A549 (cell line): ENCODE results near the gene RNASE8. TPM values are rescaled to one million over a fixed set of nuclear protein-coding genes. Genes with fewer than 3 reads are reported as not detected.

Experiments used
- ATAC-seq, 2 experiments: fragments of 200-7000 bp in 1 of 2; fragments of >200 bp in 1 of 2; cut with Nextera tagmentation in 1 of 2; cut with Tn5 transposase in 1 of 2; 3 replicates each; pipeline versions ENCODE4 v1.8.0 to v1.9.1; 2018 to 2020; ENCODE audit warnings: mild to moderate bottlenecking in 1 of 2, moderate library complexity in 1 of 2
- CTCF ChIA-PET: fragments of 300-600 bp; sonication (Branson Sonifier 250); formaldehyde crosslinking; extraction: SDS; loops from one replicate; lab custom pipeline; 2021; ENCODE audit warnings: antibody characterized with exemption, inconsistent platforms; lab: Yijun Ruan, JAX
- POLR2A ChIA-PET: fragments of 350-600 bp; formaldehyde crosslinking; extraction: SDS; loops from one replicate; lab custom pipeline; 2021; ENCODE audit warnings: antibody characterized with exemption, inconsistent platforms; lab: Yijun Ruan, JAX
- DNase-seq, 2 experiments: peaks; one replicate each; pipeline versions ENCODE4 v3.0.0 to v3.0.0-alpha.2; 2011 to 2016; ENCODE audit warnings: low read depth in 1 of 2, low spot score in 1 of 2
- FAIRE-seq: peaks from 2 replicates; lab custom pipeline; 2011; peaks lifted over from hg19 to GRCh38; lab: Jason Lieb, UNC
- H3K27ac ChIP-seq, 2 experiments: fragments of >200 bp; sonication (Bioruptor Twin); formaldehyde crosslinking; 3 replicates each; pipeline ENCODE4 v1.5.1; 2016 to 2017
- H3K4me1 ChIP-seq: fragments of >200 bp; sonication (Bioruptor Twin); formaldehyde crosslinking; 3 replicates; pipeline ENCODE4 v1.6.1; 2016
- H3K4me2 ChIP-seq: fragments of >200 bp; sonication (Bioruptor Twin); formaldehyde crosslinking; 3 replicates; pipeline ENCODE4 v1.6.1; 2016
- H3K4me3 ChIP-seq: fragments of >200 bp; sonication (Bioruptor Twin); formaldehyde crosslinking; 3 replicates; pipeline ENCODE4 v1.5.1; 2016
- H3K9me3 ChIP-seq: fragments of >200 bp; sonication (Bioruptor Twin); formaldehyde crosslinking; 3 replicates; pipeline ENCODE4 v1.6.1; 2016
- CBX2 ChIP-seq: fragments of 200-600 bp; sonication (generic); IDR thresholded peaks from 2 replicates; pipeline ENCODE4 v1.6.1; 2016; ENCODE audit warnings: low read depth, mild to moderate bottlenecking, borderline replicate concordance
- CBX8 ChIP-seq: fragments of 200-600 bp; sonication (generic); IDR thresholded peaks from 2 replicates; pipeline ENCODE4 v1.6.1; 2016
- CHD2 ChIP-seq: fragments of 150-350 bp; IDR thresholded peaks from 2 replicates; pipeline ENCODE4 v1.6.1; 2014; ENCODE audit warnings: low read length; ENCODE audit not compliant: partially characterized antibody
- EHMT2 ChIP-seq: fragments of 200-600 bp; sonication (generic); IDR thresholded peaks from 2 replicates; pipeline ENCODE4 v1.6.1; 2016; ENCODE audit warnings: antibody characterized with exemption, low read depth, mild to moderate bottlenecking, moderate library complexity
- ELK1 ChIP-seq: fragments of 150-350 bp; IDR thresholded peaks from 2 replicates; pipeline ENCODE4 v1.6.1; 2014; ENCODE audit warnings: low read depth, mild to moderate bottlenecking, low read length
- ESRRA ChIP-seq: fragments of 150-350 bp; IDR thresholded peaks from 2 replicates; pipeline ENCODE4 v1.6.1; 2014; ENCODE audit warnings: mild to moderate bottlenecking, low read length, borderline replicate concordance
- FOXS1 ChIP-seq: fragments of 250-450 bp; sonication (Bioruptor Pico); IDR thresholded peaks from 2 replicates; pipeline ENCODE4 v1.5.0; 2020; ENCODE audit warnings: mild to moderate bottlenecking, moderate library complexity
- GATA3 ChIP-seq: IDR thresholded peaks from 2 replicates; pipeline ENCODE4 v1.6.1; 2012; ENCODE audit warnings: borderline replicate concordance
- HOXA7 ChIP-seq: fragments of 250-450 bp; sonication (Bioruptor Pico); IDR thresholded peaks from 2 replicates; pipeline ENCODE4 v1.5.0; 2020; ENCODE audit warnings: mild to moderate bottlenecking, moderate library complexity
- JUN ChIP-seq, 2 experiments: fragments of >200 bp; sonication (Bioruptor Twin); formaldehyde crosslinking; IDR thresholded peaks; 2 replicates in 1 of 2; 3 replicates in 1 of 2; pipeline ENCODE4 v1.6.1; 2016 to 2017
- KDM1A ChIP-seq: fragments of 200-600 bp; sonication (generic); IDR thresholded peaks from 2 replicates; pipeline ENCODE4 v1.6.1; 2016; ENCODE audit warnings: low read depth, mild to moderate bottlenecking
- MAFK ChIP-seq: fragments of 450-650 bp; IDR thresholded peaks from 2 replicates; pipeline ENCODE4 v1.6.1; 2014; ENCODE audit not compliant: partially characterized antibody
- MYC ChIP-seq: IDR thresholded peaks from 2 replicates; pipeline ENCODE4 v1.6.1; 2012; ENCODE audit warnings: mild to moderate bottlenecking, inconsistent platforms, low read length, improper control_type of control experiment, borderline replicate concordance
- PHF8 ChIP-seq: fragments of 200-600 bp; sonication (generic); IDR thresholded peaks from 2 replicates; pipeline ENCODE4 v1.6.1; 2016; ENCODE audit warnings: low read depth, mild to moderate bottlenecking, antibody characterized with exemption, moderate library complexity, borderline replicate concordance
- POLR2AphosphoS2 ChIP-seq: conservative IDR thresholded peaks from 2 replicates; pipeline ENCODE4 v1.6.1; 2012; ENCODE audit warnings: low read length, improper control_type of control experiment, inconsistent platforms
- RARB ChIP-seq: fragments of 250-450 bp; sonication (Bioruptor Pico); IDR thresholded peaks from 2 replicates; pipeline ENCODE4 v1.8.0; 2021; ENCODE audit warnings: mild to moderate bottlenecking, moderate library complexity
- SREBF2 ChIP-seq: fragments of 450-650 bp; IDR thresholded peaks from 2 replicates; pipeline ENCODE4 v1.6.1; 2014; ENCODE audit warnings: mild to moderate bottlenecking, moderate library complexity
- ZC3H11A ChIP-seq: fragments of 450-650 bp; IDR thresholded peaks from 2 replicates; pipeline ENCODE4 v1.6.1; 2014; ENCODE audit warnings: antibody characterized with exemption, mild to moderate bottlenecking
- ZFP36 ChIP-seq: fragments of 450-650 bp; IDR thresholded peaks from 2 replicates; pipeline ENCODE4 v1.6.1; 2014; ENCODE audit warnings: borderline replicate concordance; ENCODE audit not compliant: partially characterized antibody
- WGBS: methylation state at CpG from one replicate; pipeline ENCODE4 v1.1.6; 2017; ENCODE audit errors: missing lambda C conversion rate; 5-methylcytosine and 5-hydroxymethylcytosine counted together
- polyA plus RNA-seq, 4 experiments: library from polyadenylated mRNA; depleted of rRNA in 3 of 4; stranded (reverse); fragments of >200 nt; fragmentation: RNase III in 1 of 4; extraction: RNeasy Plus Mini Kit Qiagen cat#74134 plus additional on column Dnase treatment in 1 of 4; gene quantifications; 2 replicates in 3 of 4; 3 replicates in 1 of 4; pipeline ENCODE4 v1.2.3, GENCODE V29; 2011 to 2017
- TF ChIP-seq, protein P1 (sequence below): fragments of 250-450 bp; sonication (Bioruptor Pico); IDR thresholded peaks from 2 replicates; pipeline ENCODE4 v1.5.0; 2021; ENCODE audit warnings: mild to moderate bottlenecking, moderate library complexity, borderline replicate concordance
- TF ChIP-seq, protein P2 (sequence below): fragments of >200 bp; sonication (Bioruptor Twin); formaldehyde crosslinking; IDR thresholded peaks from 2 replicates; pipeline ENCODE4 v1.6.1; 2016

The RNASE8 gene
- polyA plus RNA-seq, 2 of the 4 experiments (the other 2 are of a cell fraction), result not detected

- ChIA-PET CTCF (interaction anchor here (0.9 to 16.3 kb wide), 8 partner anchors 12 to 124 kb away, joined by 3 to 323 read pairs (median 198); partner anchors contain the start of genes RNASE13, RNASE7, SLC39A2 and TMEM253), POLR2A (no interaction called here)
- Histone ChIP-seq H3K4me2 (no peak overlapping the region), H3K27ac (no peak overlapping the region), H3K4me1 (no peaks in the 10 kb centered on the region), H3K4me3 (no peak overlapping the region), H3K9me3 (no peaks in the 10 kb centered on the region)
- 21% methylated on average over 1 of the region's 1 CpG for WGBS
- TF ChIP-seq KDM1A (no peak), GATA3 (no peak), JUN (IDR thresholded peaks at IDR 0.05) (no peak), ELK1 (no peak), FOXS1 (CRISPR knock-in tag) (no peak), PHF8 (no peak), ZC3H11A (no peak), MAFK (no peak)
- TF ChIP-seq, protein P1, sequence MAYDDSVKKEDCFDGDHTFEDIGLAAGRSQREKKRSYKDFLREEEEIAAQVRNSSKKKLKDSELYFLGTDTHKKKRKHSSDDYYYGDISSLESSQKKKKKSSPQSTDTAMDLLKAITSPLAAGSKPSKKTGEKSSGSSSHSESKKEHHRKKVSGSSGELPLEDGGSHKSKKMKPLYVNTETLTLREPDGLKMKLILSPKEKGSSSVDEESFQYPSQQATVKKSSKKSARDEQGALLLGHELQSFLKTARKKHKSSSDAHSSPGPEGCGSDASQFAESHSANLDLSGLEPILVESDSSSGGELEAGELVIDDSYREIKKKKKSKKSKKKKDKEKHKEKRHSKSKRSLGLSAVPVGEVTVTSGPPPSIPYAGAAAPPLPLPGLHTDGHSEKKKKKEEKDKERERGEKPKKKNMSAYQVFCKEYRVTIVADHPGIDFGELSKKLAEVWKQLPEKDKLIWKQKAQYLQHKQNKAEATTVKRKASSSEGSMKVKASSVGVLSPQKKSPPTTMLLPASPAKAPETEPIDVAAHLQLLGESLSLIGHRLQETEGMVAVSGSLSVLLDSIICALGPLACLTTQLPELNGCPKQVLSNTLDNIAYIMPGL, result no peak
- ATAC-seq (no peak), FAIRE-seq (no peak), DNase-seq (no peak)
Observed at GRCh38 chr14:21019366-21019765, 38.3 kb upstream of the RNASE8 start.

- DNase-seq (no peak), FAIRE-seq (no peak), ATAC-seq (no peak)
- no peak overlapping the region for H3K27ac ChIP-seq
- POLR2A ChIA-PET, result interaction anchor here (1.1 kb wide), 1 partner anchor 83 kb away, joined by 4 read pairs; no protein-coding TSS in a partner anchor
- CTCF ChIA-PET, result interaction anchor here (1.0 to 16.3 kb wide), 9 partner anchors 11 to 330 kb away, joined by 3 to 323 read pairs (median 185); partner anchors contain the start of genes RNASE13, RNASE7, SLC39A2 and TMEM253
- 0 out of 3 replicates have a peak, but pooled peaks cover 3% of the 10 kb centered on the region for H3K4me1 ChIP-seq
- WGBS, result 89% methylated on average over 5 of the region's 5 CpGs
- no peak for TF ChIP-seq ELK1
- no peak for TF ChIP-seq POLR2AphosphoS2
- no peak for TF ChIP-seq CBX8
- TF ChIP-seq ZFP36, result no peak
- TF ChIP-seq CHD2, result no peak
- no peak for TF ChIP-seq SREBF2
- TF ChIP-seq EHMT2, result no peak
- no peak for TF ChIP-seq ESRRA
- TF ChIP-seq, protein P2, sequence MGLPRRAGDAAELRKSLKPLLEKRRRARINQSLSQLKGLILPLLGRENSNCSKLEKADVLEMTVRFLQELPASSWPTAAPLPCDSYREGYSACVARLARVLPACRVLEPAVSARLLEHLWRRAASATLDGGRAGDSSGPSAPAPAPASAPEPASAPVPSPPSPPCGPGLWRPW, result no peak
- TF ChIP-seq CBX2, result no peak
- no peak for TF ChIP-seq ZC3H11A
- H3K4me3 ChIP-seq, result no peak overlapping the region
- no peaks in the 10 kb centered on the region for H3K9me3 ChIP-seq
- no peak overlapping the region for H3K4me2 ChIP-seq
Observed at GRCh38 chr14:21020977-21021545, 36.6 kb upstream of the RNASE8 start.

DNA sequence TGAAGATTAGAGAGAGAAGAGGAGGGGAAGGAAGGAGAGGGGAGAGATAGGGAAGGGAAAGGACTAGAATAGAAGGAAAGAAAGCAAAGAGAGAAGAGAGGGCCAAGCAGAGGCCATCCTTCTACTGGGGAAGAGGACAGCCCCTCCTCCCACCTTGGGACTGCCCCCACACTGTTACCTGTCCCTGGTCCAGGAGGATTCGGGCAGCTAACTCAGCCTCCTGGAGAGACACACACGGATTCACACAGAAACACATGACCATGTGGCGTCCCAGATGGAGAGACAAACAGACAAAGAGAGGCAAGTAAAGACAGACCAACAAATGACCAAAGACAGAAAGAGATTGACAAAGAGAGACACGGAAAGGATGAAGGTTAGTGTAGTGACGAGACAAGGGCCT is 34.9 kb upstream of the RNASE8 start:
- H3K4me2 ChIP-seq, result no peak overlapping the region
- TF ChIP-seq MYC (no peak), HOXA7 (CRISPR knock-in tag) (no peak), RARB (CRISPR knock-in tag) (no peak)
- TF ChIP-seq, all 56 proteins: peak for 0
- ATAC-seq (no peak), FAIRE-seq (no peak), DNase-seq (no peak)
- Histone ChIP-seq H3K27ac (no peak overlapping the region), H3K9me3 (no peaks in the 10 kb centered on the region), H3K4me1 (0 out of 3 replicates have a peak, but pooled peaks cover 3% of the 10 kb centered on the region), H3K4me3 (no peak overlapping the region)
- ChIA-PET CTCF (interaction anchor here (1.2 to 16.3 kb wide), 6 partner anchors 8 to 331 kb away, joined by 3 to 323 read pairs (median 103); partner anchors contain the start of genes RNASE7, SLC39A2 and TMEM253), POLR2A (no interaction called here)
- WGBS, result 77% methylated on average over 5 of the region's 5 CpGs
